ENCODE measurements around the gene AIP. TPM values are rescaled to one million over a fixed set of nuclear protein-coding genes. Genes with fewer than 3 reads are reported as not detected.
A peak's percentile ranks its signal among the peaks of the same experiment; 100 is the strongest.

The AIP gene
- total RNA-seq, 1 experiment from 2014 or later = 35.6 TPM

- Histone ChIP-seq H3K4ac (ENCODE audit: low read depth, low read length) (no peak overlapping the region), H3K23ac (ENCODE audit: insufficient read length, low read depth, low read length) (no peak overlapping the region), H3K27ac (ENCODE audit: insufficient read length, low read depth, low read length) (no peak overlapping the region), H2BK5ac (ENCODE audit: insufficient read length, low read length) (no peak overlapping the region), H3K14ac (ENCODE audit: insufficient read depth, low read length) (no peak overlapping the region), H3K79me2 (ENCODE audit: insufficient read depth, low read length) (no peaks in the 10 kb centered on the region), H2BK12ac (ENCODE audit: insufficient read length, low read depth, low read length) (no peak overlapping the region), H3K4me1 (ENCODE audit: insufficient read depth, low read length) (no peaks in the 10 kb centered on the region; the same call in 1 of the 2 replicates), H3K27me3 (ENCODE audit: insufficient read depth, low read length) (no peaks in the 10 kb centered on the region; the same call in 1 of the 2 replicates), H4K8ac (replicated peaks; ENCODE audit: insufficient read length, low read depth, low read length) (no peak overlapping the region), H3K23me2 (ENCODE audit: insufficient read length, low read depth, low read length, poor library complexity, severe bottlenecking) (no peaks in the 10 kb centered on the region), H2AFZ (ENCODE audit: low read length) (no peak overlapping the region), H3K9ac (ENCODE audit: extremely low read depth, insufficient read length, low read length) (no peak overlapping the region), H4K5ac (ENCODE audit: insufficient read length, low read depth, low read length) (no peak overlapping the region), H3K18ac (ENCODE audit: insufficient read length, low read depth, low read length) (no peak overlapping the region), H3T11ph (ENCODE audit: low read length) (no peak overlapping the region), H3K56ac (ENCODE audit: insufficient read length, low read depth, low read length) (no peak overlapping the region), H2BK120ac (ENCODE audit: low read depth, low read length, poor library complexity, severe bottlenecking) (no peak overlapping the region), H2BK15ac (ENCODE audit: low read depth, low read length) (no peak overlapping the region), H3K9me3 (ENCODE audit: control insufficient read depth, low read depth, low read length) (no peaks in the 10 kb centered on the region), H3K4me2 (ENCODE audit: insufficient read depth, insufficient read length, low read length) (no peak overlapping the region), H2BK20ac (ENCODE audit: low read depth, low read length, poor library complexity, severe bottlenecking) (no peak overlapping the region), H4K91ac (ENCODE audit: insufficient read length, low read depth, low read length) (no peak overlapping the region), H2AK5ac (ENCODE audit: insufficient read length, low read length) (no peak overlapping the region), H3K79me1 (ENCODE audit: insufficient read depth, low read depth, low read length, poor library complexity, severe bottlenecking) (no peaks in the 10 kb centered on the region), H4K20me1 (ENCODE audit: control insufficient read depth, insufficient read depth, insufficient read length) (no peaks in the 10 kb centered on the region)
- no peak overlapping the region for H3K27ac Mint-ChIP-seq
- TF ChIP-seq, protein P1, sequence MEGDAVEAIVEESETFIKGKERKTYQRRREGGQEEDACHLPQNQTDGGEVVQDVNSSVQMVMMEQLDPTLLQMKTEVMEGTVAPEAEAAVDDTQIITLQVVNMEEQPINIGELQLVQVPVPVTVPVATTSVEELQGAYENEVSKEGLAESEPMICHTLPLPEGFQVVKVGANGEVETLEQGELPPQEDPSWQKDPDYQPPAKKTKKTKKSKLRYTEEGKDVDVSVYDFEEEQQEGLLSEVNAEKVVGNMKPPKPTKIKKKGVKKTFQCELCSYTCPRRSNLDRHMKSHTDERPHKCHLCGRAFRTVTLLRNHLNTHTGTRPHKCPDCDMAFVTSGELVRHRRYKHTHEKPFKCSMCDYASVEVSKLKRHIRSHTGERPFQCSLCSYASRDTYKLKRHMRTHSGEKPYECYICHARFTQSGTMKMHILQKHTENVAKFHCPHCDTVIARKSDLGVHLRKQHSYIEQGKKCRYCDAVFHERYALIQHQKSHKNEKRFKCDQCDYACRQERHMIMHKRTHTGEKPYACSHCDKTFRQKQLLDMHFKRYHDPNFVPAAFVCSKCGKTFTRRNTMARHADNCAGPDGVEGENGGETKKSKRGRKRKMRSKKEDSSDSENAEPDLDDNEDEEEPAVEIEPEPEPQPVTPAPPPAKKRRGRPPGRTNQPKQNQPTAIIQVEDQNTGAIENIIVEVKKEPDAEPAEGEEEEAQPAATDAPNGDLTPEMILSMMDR (conservative IDR thresholded peaks at IDR 0.05) = no peak
- WGBS (ENCODE audit: extremely low coverage, insufficient read length, low lambda C conversion rate) = no CpG with 5 or more reads among the region's 16 CpGs
- H3K4me3 Mint-ChIP-seq = peak overlapping the region; percentile 83 to 84; a peak in 4 of 5 replicates
- H3K4me1 Mint-ChIP-seq = peaks cover 19 to 25% of the 10 kb centered on the region in 2 experiments
- H3K36me3 Mint-ChIP-seq (ENCODE audit: insufficient read depth in 1 of 3, low read depth in 3 of 3) = peaks cover 5 to 12% (median 8%) of the 10 kb centered on the region in 3 experiments; a peak in 6 of 7 replicates
- H3K9me3 Mint-ChIP-seq = no peaks in the 10 kb centered on the region
- H3K27me3 Mint-ChIP-seq (ENCODE audit: low read depth) = peaks cover 28% of the 10 kb centered on the region
- no peak for DNase-seq
These were observed 1.2 kb downstream of the AIP start for GRCh38 chr11:67483831-67484665.

Measured in H9 (cell line).